NCI-H524 (cell line): Measurements from ENCODE around the gene TMED5.
"Not testable (repeated sequence)": the region's sequence is repeated elsewhere in the genome, so short reads cannot be mapped to it uniquely, and the experiment has no call there.

Source experiments
- DNase-seq, 2 experiments: peaks; one replicate each; lab custom pipeline; 2025; lab: John Stamatoyannopoulos, UW

Gene TMED5

GRCh38 chr1:93171549-93172034, 8.6 kb downstream of the TMED5 start:
- DNase-seq: no peak

DNA sequence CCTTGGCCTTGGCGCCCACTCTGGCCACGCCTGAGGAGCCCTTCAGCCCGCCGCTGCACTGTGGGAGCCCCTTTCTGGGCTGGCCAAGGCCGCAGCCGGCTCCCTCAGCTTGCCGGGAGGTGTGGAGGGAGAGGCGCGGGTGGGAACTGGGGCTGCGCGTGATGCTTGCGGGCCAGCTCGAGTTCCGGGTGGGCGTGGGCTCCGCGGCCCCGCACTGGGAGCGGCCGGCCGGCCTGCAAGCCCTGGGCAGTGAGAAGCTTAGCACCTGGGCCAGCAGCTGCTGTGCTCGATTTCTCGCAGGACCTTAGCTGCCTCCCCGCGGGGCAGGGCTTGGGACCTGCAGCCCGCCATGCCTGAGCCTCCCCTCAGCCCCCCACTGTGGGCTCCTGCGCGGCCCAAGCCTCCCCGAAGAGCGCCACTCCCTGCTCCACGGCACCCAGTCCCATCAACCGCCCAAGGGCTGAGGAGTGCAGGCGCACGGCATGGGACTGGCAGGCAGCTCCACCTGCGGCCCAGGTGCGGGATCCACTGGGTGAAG, 10.0 kb downstream of the TMED5 start:
- DNase-seq: not testable (repeated sequence)

DNA sequence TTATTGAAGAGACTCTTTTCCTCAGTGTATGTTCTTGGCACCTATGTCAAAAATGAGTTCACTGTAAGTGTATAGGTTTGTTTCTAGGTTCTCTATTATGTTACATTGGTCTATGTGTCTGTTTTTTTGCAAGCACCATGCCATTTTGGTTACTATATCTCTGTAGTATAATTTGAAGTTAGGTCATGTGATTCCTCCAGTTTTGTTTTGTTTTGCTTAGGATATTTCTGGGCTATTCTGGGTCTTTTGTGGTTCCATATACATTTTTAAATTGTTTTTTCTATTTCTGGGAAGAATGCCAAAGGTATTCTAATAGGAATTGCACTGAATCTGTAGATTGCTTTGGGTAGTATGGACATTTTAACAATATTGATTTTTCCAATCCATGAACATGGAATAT, 13.2 kb downstream of the TMED5 start:
- DNase-seq: no peak

DNA sequence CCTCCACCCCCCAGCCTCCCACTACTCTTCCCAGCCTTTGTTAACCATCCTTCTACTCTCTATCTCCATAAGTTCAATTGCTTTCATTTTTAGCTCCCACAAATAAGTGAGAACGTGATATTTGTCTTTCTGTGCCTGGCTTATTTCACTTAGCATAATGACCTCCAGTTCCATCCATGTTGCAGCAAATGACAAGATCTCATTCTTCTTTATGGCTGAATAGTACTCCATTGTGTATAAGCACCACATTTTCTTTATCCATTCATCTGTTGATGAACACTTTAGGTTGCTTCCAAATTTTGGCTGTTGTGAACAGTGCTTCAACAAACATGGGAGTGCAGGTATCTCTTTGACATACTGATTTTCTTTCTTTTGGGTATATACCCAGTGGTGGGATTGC, 14.3 kb downstream of the TMED5 start:
- DNase-seq: not testable (repeated sequence)

DNA sequence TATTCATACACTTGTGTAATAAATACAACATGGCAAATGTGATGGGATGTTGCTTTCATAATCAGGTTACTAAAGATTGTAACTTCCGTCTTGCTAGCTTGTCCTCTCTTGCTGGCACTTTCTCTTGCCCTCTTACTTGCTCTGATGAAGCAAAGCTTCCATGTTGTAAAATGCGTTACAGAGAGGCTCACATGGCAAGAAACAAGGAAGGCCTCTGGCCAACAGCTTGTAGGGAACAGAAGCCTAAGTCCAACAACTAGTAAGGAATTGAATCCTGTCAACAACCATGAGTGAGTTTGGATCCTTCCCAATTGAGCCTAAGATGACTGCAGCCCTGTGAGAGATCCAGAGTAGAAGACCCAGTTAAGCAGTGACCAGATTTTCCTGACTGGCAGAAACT, 15.4 kb downstream of the TMED5 start:
- DNase-seq: no peak

DNA sequence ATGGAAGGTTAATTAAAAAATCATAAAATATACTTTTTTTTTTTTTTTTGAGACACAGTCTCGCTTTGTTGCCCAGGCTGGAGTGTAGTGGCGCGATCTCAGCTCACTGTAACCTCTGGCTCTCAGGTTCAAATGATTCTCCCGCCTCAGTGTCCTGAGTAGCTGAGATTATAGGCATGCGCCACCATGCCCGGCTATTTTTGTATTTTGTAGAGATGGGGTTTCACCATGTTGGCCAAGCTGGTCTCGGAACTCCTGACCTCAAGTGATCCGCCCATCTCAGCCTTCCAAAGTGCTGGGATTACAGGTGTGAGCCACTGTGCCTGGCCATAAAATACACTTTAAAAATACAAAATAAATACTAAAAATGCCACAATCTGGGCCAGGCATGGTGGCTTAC, 16.9 kb downstream of the TMED5 start:
- DNase-seq: not testable (repeated sequence)

GRCh38 chr1:93159337-93159736, 20.9 kb downstream of the TMED5 start:
- no peak for DNase-seq

DNA sequence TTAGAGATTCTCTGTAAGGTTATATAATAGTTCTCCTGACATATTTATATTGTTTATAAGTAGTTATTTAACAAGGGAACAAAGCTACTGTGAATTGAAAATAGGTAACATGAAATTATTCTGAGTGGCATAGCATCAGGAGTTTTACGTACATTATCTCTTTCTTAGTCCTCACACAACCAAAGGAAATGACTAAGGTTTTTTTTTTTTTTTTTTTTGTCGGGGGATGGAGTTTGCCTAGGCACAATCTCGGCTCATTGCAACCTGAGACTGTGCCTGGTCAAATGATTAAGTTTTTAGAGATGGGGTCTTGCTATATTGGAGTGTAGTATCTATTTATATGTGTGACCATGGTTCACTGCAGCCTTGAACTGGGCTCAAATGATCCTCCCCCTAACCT, 24.9 kb downstream of the TMED5 start:
- DNase-seq: no peak

DNA sequence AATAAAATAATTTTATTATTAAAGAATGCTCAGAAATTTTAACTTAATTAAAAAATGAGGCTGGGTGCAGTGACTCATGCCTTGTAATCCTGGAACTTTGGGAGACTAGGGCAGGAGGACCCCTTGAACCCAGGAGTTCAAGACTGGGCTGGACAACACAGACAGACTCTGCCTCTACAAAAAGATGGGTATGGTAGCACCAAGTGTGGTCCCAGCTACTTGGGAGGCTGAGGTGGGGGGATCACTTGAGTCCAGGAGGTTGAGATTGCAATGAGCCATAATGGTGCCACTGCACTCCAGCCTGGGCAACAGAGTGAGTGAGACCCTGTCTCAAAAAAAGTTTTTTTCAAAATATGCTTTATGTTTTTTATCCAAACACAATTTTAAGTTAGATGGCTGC, 25.3 kb downstream of the TMED5 start:
- no peak for DNase-seq

- DNase-seq: no peak
These were observed 27.4 kb downstream of the TMED5 start for GRCh38 chr1:93152835-93153234.

DNA sequence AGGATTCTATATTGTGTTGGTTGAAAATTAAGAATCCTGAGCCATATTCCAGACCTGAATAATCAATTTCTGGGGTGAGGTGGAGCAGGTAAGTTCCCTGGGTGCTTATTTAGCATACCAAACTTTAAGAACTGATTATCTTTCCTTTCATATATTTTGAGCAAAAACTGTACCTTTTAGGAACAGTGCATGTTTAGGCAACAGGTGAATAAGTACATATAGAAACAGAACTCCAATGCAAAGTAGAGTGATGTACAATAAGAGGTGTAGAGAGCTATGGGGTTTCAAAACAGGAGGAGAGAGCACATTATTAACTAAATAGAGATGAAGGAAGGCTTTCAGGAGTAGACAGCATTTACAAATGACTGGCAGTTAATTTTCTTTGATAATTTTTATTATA, 28.7 kb downstream of the TMED5 start:
- DNase-seq: no peak

GRCh38 chr1:93150729-93151128, 29.5 kb downstream of the TMED5 start:
- DNase-seq: no peak

GRCh38 chr1:93148001-93148400, 32.2 kb downstream of the TMED5 start:
- no peak for DNase-seq

- DNase-seq: no peak
These were observed 36.4 kb downstream of the TMED5 start for GRCh38 chr1:93143769-93144168.

GRCh38 chr1:93143136-93143535, 37.1 kb downstream of the TMED5 start:
- DNase-seq: no peak

- no peak for DNase-seq
These were observed 38.1 kb downstream of the TMED5 start for GRCh38 chr1:93142161-93142560.

GRCh38 chr1:93140106-93140505, 40.1 kb downstream of the TMED5 start:
- no peak for DNase-seq

DNA sequence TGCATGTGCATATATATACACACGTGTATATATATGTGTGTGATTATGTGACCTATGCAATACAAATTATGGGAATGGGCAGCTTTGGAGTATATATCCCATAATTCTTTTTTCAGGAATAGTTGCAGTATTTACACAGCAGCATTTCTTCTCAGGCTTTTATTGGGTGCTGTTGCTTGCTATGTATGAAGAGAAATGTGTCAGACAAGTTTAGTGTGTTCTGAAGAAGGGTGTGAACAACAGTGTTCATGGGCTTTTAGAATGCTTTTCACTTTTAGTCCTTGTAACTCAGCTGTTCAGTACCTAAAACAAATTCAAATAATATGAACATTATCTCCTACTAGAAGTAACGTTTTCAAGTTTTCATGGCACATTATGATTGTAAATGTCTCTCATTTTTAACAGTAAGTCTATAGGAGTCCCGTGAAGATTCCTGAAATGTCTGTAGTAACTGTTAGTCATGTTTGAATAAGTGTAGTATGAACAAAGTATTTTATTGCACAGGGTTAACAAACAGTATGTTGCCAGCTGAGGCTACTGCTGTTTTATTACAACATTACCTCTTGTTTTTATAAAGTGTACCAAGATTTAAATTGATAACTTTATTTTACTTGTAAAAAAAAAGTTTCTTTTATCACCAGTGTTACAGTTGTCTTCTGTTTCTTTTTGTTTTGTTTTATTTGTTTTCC, 42.5 kb downstream of the TMED5 start:
- DNase-seq: no peak

- no peak for DNase-seq
These were observed 43.8 kb downstream of the TMED5 start for GRCh38 chr1:93136445-93136844.

DNA sequence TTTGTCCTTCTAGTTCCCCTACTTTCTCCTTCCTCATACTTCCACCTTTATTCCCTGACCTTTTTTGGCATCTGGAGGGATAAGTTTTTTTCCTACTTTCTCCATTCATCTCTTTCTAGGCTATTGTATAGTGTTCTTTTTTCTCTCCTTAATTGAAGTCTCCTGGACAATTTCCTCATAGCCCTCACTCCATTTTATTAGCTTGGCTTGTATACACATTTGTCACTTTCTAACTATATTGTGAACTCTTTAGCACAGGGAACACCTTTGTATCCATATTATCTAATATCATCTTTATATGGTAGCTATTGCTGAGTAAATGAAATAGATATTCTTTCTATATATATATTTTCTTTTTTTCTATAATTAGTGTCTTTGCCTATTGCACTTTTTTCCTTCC, 47.6 kb downstream of the TMED5 start:
- no peak for DNase-seq

DNA sequence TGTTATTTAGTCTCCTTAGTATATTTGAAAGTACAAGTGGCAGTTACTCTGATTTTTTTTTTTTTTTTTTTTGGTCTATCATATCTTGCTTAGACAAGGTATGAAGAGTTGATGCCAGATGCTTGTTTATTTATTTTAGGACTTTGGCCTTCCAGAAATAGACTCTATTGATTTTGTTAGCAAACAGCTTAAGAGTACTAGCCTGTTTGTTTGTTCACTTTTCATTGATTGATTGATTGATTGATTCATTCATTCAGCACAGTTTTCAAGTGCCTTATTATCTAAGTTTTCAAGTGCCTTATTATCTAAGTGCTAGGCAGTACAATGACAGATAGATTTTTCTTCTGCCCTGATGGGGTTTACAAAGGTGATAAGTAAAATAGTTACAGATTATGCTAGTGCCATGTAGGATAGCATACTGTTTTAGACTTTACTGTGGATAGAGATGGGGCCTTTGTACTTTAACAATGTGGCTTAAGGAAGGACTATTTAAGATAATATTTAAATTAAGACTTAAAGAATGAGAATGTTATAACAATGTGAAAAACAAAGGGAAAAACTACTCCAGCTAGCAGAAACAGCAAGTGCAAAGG, 50.6 kb downstream of the TMED5 start:
- DNase-seq: no peak

DNA sequence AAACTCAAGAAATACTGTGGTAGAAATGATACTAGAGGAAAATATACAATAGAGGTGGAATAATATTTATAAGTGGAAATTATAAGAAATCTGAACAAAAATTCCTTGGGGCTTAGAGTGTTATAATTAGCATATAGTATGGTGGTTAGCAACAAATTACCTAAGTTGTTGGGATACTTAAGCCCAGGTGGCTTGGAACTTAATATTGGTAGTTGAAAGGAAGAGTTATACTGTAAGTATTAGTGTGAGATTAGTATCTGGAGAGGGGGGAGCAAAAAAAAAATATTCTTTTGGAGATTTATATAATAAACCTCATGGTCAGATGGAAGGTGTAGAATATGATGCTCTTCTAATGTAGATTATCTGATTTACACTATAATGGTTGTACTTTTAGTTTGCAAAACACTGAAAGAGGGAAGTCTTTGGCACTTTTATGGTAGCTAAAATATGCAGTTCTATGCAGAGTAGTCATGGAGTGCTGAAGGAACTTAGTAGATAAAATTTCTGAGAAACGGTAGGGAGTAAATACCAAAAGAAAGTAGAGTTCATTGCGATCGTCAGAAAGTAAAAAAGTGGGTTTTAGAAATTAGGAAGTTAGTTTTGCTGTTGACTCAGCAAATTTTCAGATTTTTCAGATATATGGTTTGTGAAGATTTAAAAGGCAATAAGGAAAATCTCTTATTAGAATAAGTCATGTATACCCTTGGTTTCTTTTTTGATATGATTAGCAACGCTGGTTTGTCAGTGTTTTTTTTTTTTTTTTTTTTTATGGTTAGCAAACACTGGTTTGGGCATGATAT, 55.5 kb downstream of the TMED5 start:
- no peak for DNase-seq
